ENCODE measurements around the gene CCNK. TPM values are rescaled to one million over a fixed set of nuclear protein-coding genes. Genes with fewer than 3 reads are reported as not detected.

Gene CCNK
- total RNA-seq, 1 experiment from 2014 or later = 9.1 TPM

- DNase-seq (ENCODE audit: low spot score) = no peak
Observed at GRCh38 chr14:99535908-99536778, 54.9 kb downstream of the CCNK start.

- DNase-seq (ENCODE audit: low spot score) = peak; percentile 47
Observed at GRCh38 chr14:99537399-99537798, 56.2 kb downstream of the CCNK start.

GRCh38 chr14:99538275-99538674 lies 57.1 kb downstream of the CCNK start:
- DNase-seq (ENCODE audit: low spot score) = peak; percentile 51

- DNase-seq (ENCODE audit: low spot score) = no peak
Observed at GRCh38 chr14:99538733-99539132, 57.5 kb downstream of the CCNK start.

GRCh38 chr14:99539491-99539890 lies 58.3 kb downstream of the CCNK start:
- DNase-seq (ENCODE audit: low spot score) = no peak

GRCh38 chr14:99540196-99541032 lies 59.2 kb downstream of the CCNK start:
- no peak for DNase-seq (ENCODE audit: low spot score)

GRCh38 chr14:99541211-99541610 lies 60.0 kb downstream of the CCNK start:
- no peak for DNase-seq (ENCODE audit: low spot score)

- DNase-seq (ENCODE audit: low spot score) = no peak
Observed at GRCh38 chr14:99541677-99542470, 60.7 kb downstream of the CCNK start.

- DNase-seq (ENCODE audit: low spot score) = no peak
Observed at GRCh38 chr14:99542566-99542965, 61.4 kb downstream of the CCNK start.

- no peak for DNase-seq (ENCODE audit: low spot score)
Observed at GRCh38 chr14:99543370-99543769, 62.2 kb downstream of the CCNK start.

GRCh38 chr14:99543985-99544384 lies 62.8 kb downstream of the CCNK start:
- no peak for DNase-seq (ENCODE audit: low spot score)

- no peak for DNase-seq (ENCODE audit: low spot score)
Observed at GRCh38 chr14:99544991-99545390, 63.8 kb downstream of the CCNK start.

- DNase-seq (ENCODE audit: low spot score) = no peak
Observed at GRCh38 chr14:99545586-99545985, 64.4 kb downstream of the CCNK start.

- DNase-seq (ENCODE audit: low spot score) = no peak
Observed at GRCh38 chr14:99546234-99546879, 65.1 kb downstream of the CCNK start.

- no peak for DNase-seq (ENCODE audit: low spot score)
Observed at GRCh38 chr14:99548255-99548654, 67.0 kb downstream of the CCNK start.

GRCh38 chr14:99548871-99549515 lies 67.8 kb downstream of the CCNK start:
- DNase-seq (ENCODE audit: low spot score) = no peak

- no peak for DNase-seq (ENCODE audit: low spot score)
Observed at GRCh38 chr14:99549684-99550083, 68.5 kb downstream of the CCNK start.

- no peak for DNase-seq (ENCODE audit: low spot score)
Observed at GRCh38 chr14:99550387-99550992, 69.3 kb downstream of the CCNK start.

GRCh38 chr14:99551034-99551922 lies 70.1 kb downstream of the CCNK start:
- DNase-seq (ENCODE audit: low spot score) = no peak
